Amniotic stem cell (primary cell): ENCODE measurements around the gene SPTBN1.
"Not testable (repeated sequence)": the region's sequence is repeated elsewhere in the genome, so short reads cannot be mapped to it uniquely, and the experiment has no call there.

Experiments
- DNase-seq: peaks from one replicate; lab custom pipeline; 2025; lab: John Stamatoyannopoulos, UW

Gene SPTBN1

DNA sequence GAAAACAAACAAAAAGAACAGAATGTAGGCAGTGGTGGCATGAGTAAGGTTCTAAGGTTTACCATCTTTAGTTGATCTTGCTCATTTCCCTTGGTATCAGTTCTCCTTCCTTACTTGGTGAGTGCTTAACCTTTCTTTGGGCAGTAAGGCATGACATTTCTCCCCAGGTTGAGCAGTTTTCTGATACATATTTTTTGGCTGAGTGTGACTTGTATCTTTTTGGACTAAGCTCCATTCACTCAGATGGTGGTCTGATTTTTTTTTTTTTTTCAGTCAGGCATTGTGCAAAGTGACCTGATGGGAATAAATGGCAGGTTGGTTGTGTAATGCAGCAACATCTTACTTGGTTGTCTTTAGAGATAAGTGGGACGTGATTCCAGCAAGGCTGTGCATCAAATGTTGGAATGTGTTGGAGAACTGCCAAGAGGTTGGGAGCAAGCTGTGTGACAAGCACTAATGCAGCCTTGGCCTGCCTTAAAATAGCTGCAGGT lies 15.1 kb downstream of the SPTBN1 start:
- no peak for DNase-seq

DNA sequence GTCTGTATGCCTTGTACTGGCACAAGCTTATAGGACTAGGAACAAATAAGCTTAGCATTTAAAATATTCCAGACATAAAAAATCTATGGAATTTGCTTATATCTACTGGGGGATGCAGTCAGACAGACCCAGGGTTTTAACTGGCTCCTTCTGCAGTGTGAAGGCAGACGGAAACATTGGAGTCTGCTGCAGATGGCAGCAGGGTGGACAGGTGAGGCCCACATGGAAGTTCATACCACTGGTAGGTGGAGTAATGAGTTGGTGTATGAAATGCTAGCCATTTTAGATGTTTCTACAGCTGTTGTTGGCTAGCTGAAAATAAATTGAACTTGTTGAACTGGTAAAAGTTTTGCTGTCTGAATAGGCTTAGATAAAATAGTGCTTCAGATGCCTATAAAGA lies 17.7 kb downstream of the SPTBN1 start:
- DNase-seq: no peak

DNA sequence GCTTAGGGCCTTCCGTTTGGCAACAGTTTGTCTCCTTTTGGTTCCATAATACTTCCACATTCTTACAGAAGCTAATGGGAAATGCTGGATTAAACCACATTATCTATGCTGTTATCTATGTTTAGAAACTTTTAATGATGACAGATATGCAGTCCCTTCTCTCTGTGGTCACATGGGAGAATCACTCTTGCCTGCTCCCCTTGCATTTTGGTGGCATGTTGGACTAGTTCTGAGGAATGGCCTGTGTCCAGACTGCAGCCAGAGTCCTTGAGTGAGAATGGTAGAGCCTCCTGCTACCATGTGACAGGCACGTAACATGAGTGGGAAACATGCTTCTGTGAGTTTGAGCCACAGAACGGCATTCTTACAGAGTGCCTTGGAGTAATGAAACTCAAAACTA lies 19.2 kb downstream of the SPTBN1 start:
- no peak for DNase-seq

DNA sequence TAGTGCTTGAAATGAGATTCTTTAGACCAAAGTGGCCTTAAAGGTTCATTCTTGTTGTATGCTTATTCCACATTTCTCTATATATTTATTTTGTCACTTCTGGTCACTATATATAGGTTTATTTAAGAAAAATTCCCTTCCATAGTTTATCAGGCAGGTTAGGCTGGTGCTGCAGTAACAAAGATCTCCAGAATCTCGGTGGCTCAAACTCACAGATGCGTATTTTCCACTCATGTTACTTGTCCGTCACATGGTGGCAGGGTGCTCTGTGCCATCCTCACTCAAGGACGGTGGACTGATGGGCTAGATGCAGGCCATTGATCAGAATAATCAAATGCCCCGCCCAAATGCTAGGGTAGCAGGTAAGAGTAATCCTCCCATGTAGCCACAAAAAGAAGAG lies 19.8 kb downstream of the SPTBN1 start:
- DNase-seq: no peak

DNA sequence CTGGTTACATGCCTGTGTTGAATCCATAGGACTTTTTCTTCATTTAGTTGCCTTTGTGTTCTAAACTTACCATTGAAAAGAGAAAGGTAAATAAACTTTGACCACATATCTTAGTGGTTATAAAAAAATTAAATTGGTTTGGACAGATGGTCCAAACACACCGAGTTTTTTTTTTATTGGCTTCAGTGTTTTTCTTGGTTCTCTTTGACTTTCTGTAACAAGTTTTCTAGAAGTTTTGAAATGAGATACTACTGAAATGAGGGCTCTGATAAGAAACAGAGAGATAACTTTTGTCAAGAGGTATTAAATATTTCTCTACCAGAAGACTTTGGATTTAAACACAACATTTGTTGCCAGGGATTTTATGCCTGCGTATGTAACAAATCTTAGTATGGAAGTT lies 20.7 kb downstream of the SPTBN1 start:
- DNase-seq: no peak

DNA sequence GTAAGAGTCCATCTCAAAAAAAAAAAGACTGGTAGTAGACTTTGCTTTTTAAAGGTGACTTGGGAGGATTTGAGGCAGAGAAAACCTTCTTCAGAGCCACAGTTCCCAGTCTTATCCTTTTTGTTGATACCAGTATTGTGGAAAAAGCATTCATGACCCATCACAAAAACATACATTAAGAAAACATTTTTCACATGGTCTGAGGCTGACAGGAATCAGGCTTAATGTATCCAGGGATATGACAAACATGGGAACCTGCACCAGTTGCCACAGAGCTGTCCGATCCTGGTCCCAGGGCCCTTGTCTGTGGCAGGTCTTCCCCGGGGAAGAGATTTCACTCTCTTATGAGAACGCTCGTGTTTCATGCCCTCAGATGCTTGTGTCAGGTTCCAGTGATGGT lies 21.8 kb downstream of the SPTBN1 start:
- DNase-seq: no peak

DNA sequence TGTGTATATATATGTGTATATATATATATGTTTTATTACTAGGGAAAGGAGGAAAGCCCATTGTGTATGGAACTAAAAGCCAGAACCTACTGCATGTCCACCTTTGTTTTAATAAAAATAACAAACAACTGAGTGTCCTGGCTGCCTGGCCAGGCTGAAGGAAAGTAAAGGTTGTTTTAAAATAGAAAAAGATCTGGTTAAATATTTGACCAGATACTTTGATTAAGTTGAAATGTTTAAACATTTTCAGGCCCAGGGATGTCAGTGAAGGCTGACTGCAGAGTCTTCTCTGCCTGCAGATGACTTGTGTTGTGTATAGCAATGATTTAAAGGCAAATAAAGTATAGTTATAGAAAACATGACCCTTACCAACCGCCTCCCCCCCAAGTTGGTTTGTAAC lies 22.8 kb downstream of the SPTBN1 start:
- DNase-seq: no peak

DNA sequence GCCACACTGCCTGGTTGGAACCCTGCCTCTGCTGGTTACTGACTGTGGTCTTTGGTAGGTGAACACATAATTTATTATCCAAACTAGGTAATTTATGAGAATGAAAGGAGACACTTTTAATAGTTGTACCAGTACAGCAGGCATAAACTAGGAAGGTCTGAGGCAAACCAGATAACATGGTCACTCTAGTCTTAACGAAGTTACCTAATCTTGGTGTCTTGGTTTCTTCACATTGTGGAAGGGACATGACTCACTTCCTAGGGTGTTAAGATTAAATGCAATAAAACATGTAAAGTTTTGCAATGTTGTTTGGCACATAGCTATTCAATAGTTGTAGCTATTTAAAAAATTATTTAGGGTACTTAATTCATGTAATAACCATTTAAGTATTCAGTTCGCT lies 23.3 kb downstream of the SPTBN1 start:
- DNase-seq: no peak

DNA sequence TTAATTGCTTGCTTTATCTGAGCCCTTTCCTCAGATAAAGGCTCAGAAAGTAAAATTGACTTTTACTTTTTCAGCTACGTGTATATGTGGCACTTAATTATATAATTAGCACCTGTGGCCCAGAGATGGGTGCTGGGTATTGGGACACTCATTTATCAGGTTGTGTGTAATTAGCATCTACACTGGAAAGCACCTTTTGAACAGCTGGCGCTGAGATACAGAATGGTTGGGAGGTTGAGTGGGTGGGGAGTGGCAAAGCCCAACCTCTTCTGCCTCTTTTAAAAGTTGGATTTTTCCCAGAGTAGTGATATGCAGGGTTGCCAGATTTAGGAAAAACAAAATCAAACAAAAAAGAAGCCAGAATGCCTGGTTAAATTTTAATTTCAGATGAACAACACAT lies 23.9 kb downstream of the SPTBN1 start:
- no peak for DNase-seq

DNA sequence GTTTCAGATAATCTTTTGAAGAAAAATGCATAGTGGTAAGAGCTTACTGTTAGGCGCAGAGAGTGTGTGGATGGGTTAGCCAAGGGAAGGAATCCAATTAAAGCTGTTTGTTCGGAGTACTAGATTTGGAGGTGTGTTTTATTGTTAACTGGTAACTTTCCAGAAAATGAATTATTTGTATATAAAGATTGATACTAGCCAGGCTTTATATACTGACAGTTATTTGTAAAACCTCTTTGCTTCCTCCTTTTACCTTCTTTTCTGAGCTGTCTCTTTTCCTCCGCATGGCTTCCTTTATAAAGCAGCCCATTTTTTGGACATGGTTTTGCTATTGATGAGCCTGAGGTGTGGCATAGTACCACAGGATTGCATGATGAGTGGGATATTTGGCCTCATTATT lies 25.6 kb downstream of the SPTBN1 start:
- DNase-seq: no peak

DNA sequence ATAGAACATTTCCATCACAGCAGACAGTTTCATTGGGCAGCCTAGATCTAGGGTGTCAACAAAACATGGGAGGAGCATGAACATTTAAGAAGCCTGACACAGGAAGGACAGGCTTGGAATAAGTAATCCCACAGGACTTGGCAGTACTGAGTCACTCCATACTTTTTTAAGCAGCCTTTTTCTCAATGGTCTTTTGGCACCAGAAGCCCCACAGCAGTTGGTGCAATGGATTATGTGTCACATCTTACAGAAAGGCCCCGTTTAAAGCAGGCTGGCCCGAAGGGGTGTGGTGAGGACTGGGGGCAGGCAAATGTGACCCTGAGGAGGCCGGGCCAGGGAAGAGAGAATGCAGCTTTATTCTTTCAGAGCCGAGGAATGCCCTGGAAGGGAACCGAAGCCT lies 26.6 kb downstream of the SPTBN1 start:
- DNase-seq: peak; percentile 32

DNA sequence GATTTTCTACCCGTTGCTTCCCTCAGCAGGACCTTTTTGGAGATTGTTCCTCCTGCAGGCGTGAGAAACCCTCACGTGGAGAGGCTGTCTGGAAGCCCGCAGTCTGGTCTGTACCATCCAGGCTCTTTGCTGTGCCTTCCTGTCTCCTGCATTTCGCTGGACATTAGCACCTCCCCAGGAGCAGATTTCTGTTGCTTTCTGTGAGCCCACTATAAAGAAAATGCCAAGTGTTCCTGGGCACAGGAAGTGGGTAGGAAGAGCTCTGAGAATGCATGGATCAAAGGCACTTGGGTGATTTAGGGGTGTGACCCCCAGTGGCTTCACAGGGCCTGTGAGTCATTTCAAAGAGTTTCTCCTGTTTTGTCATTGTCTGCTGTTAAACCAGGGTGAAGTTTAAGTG lies 27.3 kb downstream of the SPTBN1 start:
- no peak for DNase-seq

DNA sequence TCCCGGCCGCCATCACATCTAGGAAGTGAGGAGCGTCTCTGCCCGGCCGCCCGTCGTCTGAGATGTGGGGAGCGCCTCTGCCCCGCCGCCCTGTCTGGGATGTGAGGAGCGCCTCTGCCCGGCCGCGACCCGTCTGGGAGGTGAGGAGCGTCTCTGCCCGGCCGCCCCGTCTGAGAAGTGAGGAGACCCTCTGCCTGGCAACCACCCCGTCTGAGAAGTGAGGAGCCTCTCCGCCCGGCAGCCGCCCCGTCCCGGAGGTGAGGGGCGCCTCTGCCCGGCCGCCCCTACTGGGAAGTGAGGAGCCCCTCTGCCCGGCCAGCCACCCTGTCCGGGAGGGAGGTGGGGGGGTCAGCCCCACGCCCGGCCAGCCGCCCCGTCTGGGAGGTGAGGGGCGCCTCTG lies 29.6 kb downstream of the SPTBN1 start:
- not testable (repeated sequence) for DNase-seq

DNA sequence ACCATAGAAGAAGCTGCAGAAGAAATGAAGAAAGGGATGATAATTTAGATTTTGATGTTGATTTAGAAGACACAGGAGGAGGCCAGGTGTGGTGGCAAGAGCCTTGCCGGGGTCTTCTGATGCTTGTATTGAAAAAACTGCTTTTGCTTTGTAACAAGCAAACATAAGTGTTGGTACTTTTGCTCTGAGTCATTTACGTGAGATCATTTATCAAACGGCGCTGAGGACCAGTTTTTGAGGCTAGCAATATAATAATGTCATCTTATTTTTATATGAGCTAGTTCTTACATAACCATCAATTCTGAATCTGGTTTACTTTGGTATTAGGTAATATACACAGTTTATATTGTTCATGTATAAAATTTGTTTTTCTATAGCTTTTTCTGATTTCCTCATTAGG lies 30.6 kb downstream of the SPTBN1 start:
- DNase-seq: no peak

DNA sequence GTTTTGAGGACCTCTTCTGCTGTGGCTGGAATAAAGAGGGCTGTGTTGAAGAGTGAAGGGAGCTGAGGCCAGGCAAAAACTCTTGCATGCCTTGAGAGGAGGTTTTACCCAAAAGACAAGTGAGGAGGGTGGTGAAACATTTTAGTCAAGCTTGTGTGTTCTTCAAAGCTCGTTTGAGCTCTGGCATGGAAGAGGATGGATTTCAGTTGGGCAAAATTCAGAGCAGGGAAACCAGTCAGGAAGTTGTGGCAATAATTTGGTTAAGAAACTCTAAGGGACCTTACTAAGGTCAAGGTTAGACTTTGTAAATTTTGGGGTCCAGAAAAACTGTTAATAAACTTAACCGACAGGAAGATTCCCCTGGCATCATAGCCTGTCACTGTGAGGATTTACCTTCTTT lies 34.7 kb downstream of the SPTBN1 start:
- no peak for DNase-seq

DNA sequence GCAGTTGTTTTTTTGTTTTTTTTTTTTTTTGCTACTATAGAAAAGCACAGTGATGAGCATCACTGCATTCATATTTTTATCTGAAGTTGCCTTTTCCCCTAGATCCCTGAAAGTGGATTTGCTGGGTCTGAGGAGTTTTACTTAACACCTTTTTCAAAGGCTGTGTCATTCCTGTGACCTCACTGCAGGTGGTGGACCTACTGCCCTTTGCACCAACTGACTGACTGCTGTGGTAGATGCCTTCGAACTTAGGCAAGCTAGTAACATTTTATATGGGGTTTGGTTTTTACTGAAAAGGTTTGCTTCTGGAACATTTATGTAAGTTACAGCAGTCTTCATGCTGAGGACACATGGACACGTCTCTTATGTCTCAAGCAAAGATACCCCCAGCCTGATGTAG lies 36.2 kb downstream of the SPTBN1 start:
- DNase-seq: no peak

DNA sequence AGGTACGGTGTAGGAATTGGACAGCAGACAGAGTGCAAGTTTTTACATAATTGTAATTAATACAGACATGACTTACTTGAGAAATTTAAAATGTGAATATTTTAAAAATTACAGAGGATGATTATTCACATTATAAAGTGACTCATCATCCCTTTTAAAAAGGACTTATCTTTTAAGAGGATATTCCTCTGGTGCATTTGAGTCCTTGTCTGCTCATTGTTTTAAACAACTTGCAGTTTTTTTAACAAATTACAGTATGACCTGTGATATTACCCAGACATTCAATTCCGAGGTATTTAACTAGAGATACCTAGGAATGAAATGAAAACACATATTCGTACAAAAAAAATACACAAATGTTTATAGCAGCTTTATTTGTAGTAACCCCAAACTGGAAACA lies 38.0 kb downstream of the SPTBN1 start:
- no peak for DNase-seq

DNA sequence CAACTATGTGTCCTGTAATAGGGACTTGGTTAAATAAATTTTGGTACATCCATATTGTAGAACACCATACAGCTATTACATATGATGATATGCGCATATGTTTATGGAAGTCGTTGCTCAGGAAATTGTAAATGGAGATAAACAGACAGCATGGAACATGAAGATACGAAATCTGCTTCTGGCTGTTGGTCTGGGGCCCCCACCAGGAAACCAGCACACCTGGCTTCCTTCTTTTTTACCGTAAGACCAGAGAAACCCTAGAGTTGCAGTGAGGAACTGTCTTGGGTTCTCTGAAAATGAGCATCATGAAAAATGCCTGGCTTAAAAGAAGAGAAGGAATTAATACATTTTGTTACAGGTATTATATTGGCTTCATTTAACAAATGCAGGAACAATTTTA lies 40.8 kb downstream of the SPTBN1 start:
- no peak for DNase-seq

DNA sequence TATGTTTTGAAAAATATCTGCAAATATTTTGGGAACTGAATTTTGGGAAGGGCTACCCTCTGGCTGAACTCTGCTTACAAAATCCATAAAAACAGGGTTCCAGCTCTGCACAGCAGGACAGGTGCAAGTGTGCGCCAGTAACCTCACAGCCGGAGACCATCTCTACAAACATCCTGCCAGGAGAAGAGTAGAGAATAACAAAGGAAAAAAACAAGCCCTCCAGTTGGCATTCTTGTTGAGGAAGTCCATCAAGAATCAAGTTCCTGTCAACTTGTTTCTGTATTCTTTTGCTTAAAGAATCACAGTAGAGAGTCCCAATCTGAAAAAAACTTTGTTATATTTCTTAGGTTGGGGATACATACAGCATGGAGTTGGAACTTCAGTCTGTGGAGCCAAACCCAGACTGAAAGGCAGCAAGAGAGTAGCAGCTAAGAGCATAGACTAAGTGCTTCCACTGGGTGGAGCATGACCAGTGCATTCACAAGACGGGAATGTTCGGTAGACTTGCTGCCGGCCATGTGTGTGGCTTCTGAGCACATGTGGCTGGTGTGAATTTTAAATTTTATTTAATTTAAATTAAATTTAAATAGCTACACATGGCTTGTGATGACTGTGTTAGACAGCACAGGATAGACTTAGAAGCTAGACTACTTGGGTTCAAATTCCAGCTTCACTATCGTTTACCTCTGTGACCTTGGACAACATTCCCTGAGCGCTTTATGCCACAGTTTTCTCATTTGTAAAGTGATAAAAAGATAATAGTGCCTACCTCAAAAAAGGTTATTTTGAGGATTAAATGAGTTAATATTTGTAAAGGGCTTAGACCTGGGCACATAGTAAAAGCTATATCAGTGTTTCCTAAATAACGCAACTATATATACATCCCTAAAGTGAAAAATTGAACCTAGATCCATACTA lies 41.9 kb downstream of the SPTBN1 start:
- no peak for DNase-seq

DNA sequence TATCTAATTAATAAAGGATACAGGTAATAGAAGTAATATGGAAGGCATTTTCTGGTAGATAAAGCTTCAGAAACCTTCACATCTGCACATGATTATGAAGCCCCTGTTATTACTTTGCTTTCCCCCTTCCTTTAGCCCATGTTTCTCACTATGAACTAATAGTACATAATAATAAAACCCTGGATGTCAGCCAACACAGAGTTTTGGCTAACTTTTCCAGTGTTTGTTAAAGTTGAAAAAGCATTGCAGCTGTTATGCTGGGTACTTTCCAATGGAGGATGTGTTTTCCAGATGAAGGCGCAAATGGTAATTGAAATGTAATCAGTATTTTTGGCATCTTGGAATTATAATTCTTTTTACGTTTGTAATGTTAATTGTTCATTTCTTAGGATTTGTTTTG lies 43.5 kb downstream of the SPTBN1 start:
- no peak for DNase-seq

DNA sequence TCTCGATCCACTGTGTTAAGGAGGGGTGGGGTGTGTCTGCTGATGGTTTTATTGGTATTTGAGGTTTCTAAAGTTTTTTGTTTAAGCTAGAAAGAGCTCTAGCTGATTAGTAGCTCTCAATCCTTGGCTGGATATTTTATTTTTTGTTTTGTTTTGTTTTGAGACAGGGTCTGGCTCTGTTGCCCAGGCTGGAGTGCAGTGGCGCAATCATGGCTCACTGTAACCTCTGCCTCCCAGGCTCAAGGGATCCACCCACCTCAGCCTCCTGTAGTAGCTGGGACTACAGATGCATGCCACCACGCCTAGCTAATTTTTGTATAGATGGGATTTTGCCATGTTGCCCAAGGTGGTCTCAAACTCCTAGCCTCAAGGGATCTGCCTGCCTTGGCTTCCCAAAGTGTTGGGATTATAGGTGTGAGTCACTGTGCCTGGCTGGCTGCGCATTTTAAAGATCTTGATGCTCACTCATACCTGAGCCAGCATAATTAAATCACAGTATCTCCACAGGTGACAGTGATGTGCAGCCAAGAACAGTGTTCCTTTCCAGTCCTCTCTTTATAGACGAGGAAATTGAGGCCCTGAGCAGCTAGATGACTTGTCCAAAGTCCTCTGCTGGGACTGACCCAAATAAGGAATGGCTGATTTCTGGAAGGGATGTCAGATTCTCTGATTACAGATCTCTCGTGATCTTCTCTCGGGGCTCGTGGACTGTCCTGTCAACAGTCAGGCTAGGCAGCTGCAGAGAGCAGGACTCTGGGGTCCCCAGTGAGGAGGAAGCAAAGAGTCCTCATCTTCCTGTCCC lies 44.5 kb downstream of the SPTBN1 start:
- DNase-seq: no peak

DNA sequence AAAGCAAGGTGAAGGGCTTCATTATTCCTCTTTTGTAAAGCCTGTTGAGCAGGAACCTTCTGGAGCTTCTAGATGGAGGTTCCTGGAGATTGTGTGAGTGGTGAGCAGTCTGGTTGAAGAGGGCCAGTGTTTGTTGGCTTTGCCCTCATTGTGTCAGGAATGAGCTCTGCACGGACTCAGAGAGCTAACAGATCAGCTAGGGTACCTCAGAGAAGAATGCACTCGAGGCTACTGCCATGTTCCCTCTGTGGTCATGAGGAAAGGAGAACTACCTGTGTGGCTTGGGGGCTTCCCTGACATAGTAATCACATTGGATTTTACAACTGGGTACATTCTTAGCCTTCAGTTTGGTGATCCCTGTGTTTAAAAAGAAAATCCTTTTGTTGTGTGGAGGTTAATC lies 46.6 kb downstream of the SPTBN1 start:
- no peak for DNase-seq

DNA sequence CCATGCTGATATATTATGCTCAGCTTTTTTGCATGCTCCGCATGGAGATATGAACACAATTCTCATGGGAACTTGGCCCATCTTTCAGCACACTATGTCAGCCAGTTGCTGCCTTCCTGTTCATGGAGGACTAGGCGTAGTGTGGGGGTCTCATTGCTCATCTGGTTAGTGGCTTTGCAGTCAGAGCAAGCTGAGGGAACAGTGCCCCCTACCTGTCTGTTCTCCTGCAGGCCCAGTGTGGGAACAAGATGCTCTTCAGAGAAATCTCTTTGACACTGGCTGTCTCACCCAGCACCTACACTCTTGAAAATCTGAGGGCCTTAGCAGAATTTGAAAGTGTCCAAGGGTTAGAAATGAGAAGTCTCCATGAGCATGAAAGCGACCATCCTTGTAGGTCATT lies 47.1 kb downstream of the SPTBN1 start:
- DNase-seq: no peak
